Activated effector memory CD4-positive, alpha-beta T cell treated with Interleukin-2 at 50 U/mL for 16 hours (primary cell): ENCODE data around the gene ZKSCAN2.
A peak's percentile ranks its signal among the peaks of the same experiment; 100 is the strongest.

Experiments
- DNase-seq: peaks from one replicate; pipeline ENCODE4 v3.0.0-alpha.2; 2020

The ZKSCAN2 gene

DNA sequence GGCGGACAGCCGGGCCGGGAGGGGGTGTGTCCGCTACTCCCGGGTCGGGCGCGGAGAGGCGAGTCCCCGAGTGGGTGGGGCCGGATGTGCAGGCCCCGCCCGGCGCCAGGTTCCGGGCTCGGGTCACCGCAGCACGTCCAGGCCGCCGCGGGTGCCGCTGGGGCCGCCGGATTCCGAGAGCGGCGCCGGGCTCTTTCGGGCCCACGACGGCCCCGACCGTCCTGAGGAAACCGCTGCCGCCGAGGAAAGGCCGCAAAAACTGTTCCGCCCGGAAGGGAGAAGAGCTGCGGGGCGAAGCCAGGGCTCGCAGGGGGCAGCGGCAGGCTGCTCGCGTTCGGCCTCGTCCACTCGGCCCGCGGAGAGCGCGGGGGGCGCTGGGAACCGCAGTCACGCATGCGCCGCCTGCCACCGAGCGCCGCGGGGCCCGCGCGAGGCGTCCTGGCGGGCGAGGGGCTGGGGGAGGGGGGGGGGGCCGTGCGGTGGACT lies at the start of gene ZKSCAN2:
Gene ZKSCAN2 (minus strand): TSS at position 376 of the 486 bp plus-strand sequence. CDS start 718 bp downstream, outside the sequence.
- DNase-seq = peak; percentile 80

DNA sequence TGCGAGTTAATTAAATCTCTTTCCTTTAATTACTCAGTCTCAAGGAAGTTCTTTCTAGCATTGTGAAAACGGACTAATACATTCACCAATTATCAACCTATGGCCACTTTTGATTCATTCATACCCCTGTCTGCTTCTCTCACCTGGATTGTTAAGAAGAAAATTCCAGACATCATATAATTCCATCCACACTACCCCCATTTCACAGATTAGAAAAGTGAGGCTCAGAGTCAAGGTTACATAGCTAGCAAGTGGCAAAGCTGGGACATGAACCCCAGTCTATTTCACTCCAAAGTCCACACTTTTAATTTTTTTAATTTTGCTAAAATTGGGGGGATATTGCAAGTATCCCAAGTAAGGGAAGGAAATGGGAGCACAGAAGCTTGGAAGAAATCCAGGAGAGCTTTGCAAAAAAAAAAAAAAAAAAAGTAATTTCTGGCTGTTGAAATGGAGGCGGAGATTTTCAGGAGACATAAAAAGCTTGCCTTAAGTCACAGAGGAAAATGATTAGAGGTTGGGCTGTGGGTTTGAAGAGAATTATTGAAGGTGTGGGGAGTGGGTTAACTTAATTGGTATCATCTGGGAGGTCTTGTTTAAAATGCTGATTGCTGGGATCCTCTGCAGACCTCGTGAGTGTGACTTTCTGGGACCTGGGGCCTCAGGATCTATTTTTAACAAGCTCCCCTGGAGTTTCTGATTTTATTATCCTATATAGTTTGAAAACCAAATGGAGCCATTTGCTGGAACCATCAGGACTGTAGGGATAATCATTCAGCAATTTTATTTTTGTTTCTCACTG lies 42.3 kb upstream of the ZKSCAN2 start:
- DNase-seq = no peak

- DNase-seq = no peak
Measured at GRCh38 chr16:25298165-25298872, 40.7 kb upstream of the ZKSCAN2 start.

DNA sequence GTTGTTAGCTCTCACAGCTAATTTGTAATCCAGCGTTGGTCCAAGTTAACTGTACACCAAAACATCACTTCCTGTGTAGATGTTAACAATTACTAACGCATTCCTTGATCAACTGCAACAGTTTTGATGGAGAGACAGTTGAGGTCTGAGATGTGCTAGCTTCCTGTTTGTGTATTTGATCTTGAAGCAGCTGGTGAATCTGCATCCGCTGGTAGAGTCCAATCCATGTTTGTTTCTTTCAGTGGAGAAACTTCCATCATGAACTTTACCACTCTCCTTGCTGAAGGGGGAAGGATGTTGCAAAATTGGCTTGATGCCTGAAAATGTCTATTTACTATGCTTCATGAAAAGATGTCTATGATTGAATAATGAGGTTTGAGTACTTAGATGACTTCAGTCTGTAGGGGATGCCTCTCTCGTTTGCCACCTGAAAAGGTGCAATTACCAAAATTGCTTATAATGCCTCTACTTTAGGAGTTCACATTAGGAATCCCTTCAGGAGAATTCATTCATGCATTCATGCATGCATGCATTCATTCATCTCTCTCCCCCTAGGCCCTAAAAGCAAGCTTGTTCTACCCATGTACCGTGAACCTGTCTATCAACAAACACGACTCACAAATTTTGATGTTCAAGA lies 39.6 kb upstream of the ZKSCAN2 start:
- DNase-seq = no peak

DNA sequence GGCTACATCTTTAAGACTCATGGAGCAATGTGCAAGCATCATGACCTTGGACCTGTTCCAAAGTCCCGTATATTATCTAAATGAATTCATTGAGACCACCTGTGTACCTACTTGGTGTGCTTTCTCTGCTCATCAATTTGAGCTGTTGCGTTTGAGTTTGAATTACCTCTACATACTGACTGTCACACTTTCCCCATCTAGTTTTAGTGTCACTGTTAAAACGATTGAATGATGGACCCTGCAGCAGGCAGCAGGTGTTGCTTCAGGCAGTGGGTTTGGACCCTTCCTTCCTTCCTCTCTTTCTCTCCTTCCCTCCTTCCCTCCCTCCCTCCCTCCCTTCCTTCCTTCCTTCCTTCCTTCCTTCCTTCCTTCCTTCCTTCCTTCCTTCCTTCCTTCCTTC lies 33.9 kb upstream of the ZKSCAN2 start:
- DNase-seq = no peak

DNA sequence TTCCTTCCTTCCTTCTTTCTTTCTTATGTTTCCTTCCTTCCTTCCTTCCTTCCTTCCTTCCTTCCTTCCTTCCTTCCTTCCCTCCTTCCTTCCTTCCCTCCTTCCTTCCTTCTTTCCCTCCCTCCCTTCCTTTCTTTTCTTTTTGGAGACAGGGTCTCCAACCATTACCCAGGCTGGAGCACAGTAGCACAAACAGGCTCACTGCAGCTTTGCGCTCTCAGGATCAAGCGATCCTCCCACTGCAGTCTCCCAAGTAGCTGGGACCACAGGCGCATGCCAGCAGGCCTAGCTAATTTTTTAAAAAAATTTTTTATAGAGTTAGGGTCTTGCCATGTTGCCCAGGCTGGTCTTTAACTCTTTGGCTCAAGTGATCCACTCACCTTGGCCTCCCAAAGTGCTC lies 31.8 kb upstream of the ZKSCAN2 start:
- DNase-seq = no peak

- no peak for DNase-seq
Measured at GRCh38 chr16:25279491-25279890, 21.8 kb upstream of the ZKSCAN2 start.

DNA sequence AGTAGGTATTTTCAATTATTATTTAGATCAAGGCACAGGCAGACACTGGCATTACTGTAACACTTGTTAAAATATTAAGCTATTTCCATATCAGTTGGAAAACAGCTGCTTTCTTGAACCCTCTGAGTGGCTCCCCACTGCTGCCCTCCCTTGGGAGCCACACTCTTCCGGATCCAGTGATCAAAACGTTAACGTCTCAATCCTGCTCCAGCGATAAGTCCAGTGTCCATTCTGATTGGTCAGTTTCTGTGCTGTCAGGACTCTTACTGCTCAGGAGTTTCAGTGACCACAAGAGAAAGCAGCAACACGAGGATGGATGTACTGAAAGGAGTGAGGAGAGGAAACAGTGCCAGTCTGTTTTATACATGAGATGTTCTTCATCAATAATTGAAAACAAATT lies 13.8 kb upstream of the ZKSCAN2 start:
- no peak for DNase-seq

DNA sequence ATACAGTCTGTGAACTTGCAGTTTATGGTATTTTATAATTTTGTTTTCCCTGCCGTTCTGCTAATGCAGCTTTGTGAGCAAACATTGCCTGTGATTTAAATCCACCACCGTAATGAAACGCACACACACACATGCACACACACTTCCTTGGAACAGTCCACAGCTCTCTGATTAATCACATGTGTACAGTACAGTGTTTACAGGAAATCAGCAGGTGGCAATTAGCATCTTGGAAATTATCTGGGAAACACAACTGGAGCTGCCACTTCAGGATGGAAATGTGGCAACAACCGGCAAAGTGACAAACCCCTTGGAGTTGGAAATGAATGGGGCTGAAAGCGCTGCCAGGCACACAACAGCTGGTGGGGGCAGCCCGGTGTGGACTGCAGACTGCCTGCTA lies 12.9 kb upstream of the ZKSCAN2 start:
- DNase-seq = no peak

DNA sequence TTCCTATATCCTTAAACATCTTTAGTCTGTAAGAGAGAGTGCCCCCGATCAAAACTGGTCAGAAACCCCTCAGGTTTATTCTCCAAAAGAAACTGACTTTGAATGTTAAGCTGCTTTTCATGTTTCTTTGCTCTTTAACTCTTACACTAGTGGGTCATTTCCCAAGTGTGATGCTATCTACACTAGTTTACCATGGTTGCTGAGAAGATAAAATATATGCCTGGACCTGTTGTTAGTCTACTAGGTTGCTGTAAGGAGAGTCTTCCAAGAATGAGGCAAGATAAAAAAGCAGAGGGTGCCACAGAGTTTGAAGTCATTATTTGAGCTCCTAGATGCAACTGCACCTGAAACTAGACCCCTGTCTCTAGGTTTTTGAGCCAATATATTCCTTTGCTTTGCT lies 12.2 kb upstream of the ZKSCAN2 start:
- no peak for DNase-seq

GRCh38 chr16:25265968-25266367 lies 8.3 kb upstream of the ZKSCAN2 start:
- no peak for DNase-seq

- no peak for DNase-seq
Measured at GRCh38 chr16:25264597-25264996, 7.0 kb upstream of the ZKSCAN2 start.

DNA sequence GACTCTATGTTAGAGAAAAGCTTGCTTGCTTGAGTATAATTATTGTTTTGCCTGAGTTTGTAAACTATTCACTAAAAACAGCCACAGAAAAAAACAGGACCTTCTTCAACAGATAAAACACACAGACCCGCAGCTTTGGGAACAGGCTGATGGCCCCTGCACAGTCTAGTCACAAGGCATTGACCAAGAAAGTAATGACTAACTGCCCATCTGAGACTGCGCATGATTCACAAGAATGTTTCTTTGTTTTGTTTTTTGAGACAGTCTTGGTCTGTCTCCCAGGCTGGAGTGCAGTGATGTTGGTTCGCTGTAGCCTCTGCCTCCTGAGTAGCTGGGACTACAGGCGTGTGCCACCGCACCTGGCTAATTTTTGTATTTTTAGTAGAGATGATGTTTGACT lies 2.8 kb upstream of the ZKSCAN2 start:
- DNase-seq = no peak

DNA sequence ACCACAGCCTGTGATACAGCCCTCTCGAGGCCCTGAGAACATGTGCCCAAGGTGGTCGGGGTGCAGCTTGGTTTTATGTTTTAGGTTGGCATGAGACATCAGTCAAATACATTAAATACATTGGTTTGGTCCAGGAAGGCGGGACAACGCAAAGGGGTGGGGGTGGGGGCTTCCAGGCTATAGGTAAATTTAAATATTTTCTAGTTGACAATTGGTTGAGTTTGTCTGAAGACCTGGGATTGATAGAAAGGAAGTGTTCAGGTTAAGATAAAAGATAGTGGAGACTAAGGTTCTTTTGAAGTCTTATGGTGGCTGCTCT lies 1.2 kb upstream of the ZKSCAN2 start:
- DNase-seq = no peak

DNA sequence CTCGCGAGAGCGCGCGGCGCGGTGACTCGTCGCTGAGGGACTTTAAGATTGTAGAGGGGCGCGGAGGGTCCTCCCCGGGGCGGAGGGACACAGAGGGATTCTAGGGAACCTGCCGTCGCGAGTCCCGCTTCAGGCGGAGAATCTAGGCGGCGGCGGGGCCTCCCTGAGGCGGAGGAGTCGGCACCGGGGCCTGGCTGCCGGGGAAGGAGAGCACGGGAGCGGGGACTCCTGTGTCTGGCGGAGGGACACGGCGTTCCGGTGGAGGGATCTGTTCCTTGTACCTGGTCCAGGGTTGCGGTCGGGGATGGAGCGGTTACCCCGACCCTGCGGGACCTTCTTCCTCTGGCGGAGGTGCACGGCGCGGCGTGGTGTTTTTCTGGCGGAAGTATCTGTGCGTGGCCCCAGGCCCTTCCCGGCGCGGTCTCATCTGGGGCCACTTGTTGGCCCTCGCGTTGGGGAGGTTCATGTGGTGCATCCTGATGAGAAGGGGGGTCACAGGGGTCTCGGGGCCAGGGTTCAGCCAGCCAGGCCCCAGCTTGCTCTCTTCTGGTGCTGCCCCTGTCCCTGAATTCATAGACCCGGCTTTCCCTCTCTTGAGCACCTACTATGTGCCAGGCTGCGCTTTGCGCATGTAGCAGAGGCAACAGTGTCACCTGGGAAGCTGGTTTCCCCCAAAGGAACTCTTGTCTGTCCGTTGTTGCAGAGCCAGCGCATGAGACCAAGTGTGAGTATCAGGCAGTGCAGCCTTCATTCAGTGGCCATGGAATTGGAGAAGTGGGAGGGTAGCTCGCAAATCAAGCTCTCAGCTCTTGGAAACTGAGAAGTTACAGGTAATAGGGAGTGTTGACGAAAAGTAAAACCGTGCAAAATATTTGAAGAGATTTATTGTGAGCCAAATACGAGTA lies 563 bp upstream of the ZKSCAN2 start:
- DNase-seq = peak; percentile 65

DNA sequence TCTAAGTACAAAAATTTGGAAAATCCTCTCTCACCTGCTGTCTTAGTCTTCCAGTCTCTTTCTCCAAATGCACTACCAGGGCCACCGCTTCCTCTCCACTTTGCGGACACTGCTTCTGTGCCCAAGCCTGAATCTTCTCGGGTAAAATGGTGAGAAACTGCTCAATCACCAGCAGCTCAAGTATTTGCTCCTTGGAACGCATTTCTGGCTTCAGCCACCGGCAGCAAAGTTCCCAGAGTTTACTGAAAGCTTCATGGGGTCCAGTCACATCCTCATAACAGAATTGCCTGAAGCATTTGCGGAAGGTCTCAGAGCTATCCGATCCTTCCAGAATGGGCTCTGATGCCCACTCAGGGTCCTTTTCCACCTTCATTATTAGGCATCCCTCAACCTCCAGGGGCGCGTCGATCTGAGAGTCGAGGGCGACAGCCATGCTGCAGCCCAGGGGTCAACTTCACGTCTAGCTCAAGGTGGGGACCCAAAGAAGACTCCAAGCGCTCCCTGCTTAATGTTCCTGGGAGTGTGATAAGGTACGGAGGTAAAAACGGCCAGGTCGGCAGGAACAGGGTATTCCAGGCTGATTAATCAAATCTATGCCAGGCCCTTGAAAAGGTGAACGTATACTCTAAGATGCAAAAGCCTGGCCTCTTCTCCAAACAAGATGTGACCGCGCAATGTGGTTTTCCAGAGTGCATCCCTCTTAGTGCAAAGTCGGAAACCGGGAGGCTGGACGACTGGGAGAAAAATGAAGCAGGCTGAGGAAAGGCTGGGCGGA lies 763 bp downstream of the ZKSCAN2 start:
- DNase-seq = no peak

GRCh38 chr16:25253322-25253721 lies 4.3 kb downstream of the ZKSCAN2 start:
- no peak for DNase-seq

DNA sequence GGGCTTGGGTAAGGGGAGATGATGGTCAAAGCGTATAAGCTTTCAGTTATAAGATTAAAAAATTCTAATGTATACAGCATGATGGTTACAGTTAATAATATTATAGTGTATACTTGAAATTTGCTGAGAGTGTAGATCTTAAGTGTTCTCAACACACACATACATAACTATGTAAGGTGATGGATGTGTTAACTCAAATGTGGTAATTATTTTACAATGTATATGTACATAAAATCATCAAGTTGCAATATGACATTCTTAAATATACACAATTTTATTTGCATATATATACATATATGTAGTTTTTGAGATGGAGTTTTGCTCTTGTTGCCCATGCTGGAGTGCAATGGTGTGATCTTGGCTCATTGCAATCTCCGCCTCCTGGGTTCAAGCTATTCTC lies 7.2 kb downstream of the ZKSCAN2 start:
- DNase-seq = no peak

- DNase-seq = no peak
Measured at GRCh38 chr16:25235991-25236390, 21.7 kb downstream of the ZKSCAN2 start.

- no peak for DNase-seq
Measured at GRCh38 chr16:25228372-25228771, 29.3 kb downstream of the ZKSCAN2 start.

DNA sequence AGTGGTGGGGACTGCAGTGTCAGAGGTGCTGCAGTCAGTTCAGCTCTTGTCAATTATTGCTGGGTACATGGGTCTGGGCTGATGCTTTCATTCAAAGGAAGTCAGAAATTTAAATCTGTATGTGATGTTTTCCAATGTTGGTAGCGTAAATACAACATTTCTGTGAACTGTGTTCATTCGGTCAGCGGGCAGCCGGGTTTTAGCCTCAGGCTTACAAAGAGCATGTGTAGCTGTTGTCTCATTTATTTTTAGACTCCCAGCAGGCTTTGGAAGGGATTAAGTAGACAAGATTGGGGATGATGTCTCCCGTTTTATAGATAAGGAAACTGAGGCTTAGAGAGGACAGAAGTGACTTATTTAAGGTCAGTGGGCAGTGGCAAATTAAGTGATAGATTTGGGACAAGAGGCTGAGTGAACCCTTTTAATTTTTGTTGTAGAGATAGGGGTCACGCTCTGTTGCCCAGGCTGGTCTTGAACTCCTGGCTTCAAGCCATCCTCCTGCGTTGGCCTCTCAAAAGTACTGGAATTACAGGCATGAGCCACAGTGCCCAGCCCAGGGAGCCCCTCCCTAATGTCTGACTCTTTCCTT lies 32.8 kb downstream of the ZKSCAN2 start:
- no peak for DNase-seq

DNA sequence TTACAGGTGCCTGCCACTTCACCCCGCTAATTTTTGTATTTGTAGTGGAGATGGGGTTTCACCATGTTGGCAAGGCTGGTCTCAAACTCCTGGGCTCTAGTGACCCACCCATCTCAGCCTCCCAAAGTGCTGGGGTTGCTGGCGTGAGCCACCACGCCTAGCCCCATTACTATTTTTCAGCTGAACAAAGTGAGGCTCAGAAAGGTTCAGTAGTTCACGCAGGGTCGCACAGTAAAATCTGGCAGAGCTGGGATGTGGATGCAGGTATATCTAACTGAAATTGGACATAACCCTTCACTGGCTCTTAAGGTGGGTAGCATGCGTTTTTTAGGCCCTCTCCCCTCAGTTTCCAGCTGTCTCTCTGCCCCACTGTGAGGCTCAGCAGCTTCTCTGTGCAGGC lies 33.7 kb downstream of the ZKSCAN2 start:
- DNase-seq = no peak
